CD4-positive, alpha-beta T cell treated with Interleukin-2 at 100 ng/mL for 4 hours (primary cell): ENCODE measurements around the gene CCDC160.
"Not testable (repeated sequence)": the region's sequence is repeated elsewhere in the genome, so short reads cannot be mapped to it uniquely, and the experiment has no call there.

Experiments
- DNase-seq: peaks from one replicate; pipeline ENCODE4 v3.0.0-alpha.2; 2020; ENCODE audit warnings: low spot score

CCDC160 gene

DNA sequence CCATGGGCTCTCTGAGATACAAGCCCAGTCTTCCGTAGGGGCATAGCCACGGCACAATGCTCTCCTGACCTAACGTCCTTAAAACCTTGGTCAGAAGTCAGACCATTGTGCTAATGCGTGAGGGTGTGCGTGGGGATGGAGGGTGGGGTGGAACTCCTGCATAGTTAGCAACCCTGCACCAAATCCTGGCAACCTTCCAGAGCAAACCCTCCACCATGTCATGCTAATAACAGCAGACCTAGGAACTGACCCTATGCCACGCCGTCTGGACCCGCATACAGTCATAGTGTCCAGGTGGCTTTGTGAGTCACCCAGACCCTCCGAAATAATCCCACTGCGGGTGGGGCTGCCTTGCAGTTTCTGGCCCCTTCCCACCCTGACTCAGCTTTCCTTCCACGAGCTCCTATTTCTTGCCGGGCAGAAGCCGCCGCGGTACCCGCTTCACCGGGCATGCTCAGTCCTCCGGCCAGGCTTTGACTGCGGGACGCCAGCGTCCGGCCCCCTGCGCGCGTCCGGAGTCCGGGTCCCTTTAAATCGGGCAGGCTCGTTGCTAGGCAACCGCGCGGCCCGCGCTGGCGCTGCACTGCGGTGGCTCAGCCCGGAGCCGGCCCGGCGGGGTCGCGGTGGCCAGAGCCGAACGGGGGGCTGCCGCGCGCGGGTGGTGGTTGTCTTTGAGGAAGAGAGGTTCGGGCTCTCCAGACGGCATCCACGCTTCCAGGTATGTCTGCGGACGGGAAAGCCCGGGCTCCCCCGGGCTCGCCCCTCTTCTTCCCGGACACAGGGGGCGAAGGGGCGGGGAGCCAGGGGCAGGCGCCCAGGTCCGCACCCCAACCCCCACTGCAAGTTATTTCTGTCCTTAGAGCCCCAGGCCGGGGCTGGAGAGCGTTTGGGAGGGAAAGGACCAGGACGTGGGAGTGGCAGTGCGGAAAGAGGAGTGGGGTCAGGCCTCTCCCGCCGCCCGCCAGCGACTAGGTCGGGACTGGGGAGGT is at the start of gene CCDC160:
Gene CCDC160 (plus strand): TSS at position 557 of the 989 bp plus-strand sequence. CDS start 7,619 bp downstream, outside the sequence.
- DNase-seq = no peak

DNA sequence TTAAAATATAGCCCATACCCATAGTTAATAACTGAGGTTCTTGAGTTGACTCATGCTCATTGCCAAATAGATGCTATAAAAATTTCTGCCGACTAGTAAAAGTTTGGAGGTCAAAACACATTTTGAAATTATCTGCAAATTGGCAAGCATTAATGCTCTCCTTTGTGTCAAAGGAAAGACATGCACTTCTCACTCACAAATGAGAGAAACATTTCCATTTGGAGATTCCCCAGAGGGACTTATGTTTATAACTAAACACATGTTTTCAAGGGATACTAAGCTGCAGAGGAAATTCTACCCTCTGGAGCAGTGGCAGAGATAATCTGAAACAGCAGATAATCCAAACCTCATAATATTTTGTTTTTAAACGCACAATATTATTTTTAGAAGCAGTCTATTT is 45.7 kb upstream of the CCDC160 start:
- DNase-seq = no peak

DNA sequence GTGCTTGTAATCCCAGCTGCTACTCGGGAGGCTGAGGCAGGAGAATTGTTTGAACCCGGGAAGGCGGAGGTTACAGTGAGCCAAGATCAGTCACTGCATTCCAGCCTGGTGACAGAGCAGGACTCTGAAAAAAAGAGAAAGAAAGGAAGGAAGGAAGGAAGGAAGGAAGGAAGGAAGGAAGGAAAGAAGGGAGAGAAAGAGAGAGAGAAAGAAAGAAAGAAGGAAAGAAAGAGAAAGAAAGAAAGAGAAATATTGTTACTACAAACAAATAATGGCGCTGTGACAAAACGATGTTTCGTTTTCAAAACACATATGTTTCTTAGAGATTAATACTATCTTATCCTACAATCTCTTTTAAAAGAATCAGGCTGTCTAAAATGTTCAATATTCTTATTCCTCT is 42.1 kb upstream of the CCDC160 start:
- DNase-seq = no peak

DNA sequence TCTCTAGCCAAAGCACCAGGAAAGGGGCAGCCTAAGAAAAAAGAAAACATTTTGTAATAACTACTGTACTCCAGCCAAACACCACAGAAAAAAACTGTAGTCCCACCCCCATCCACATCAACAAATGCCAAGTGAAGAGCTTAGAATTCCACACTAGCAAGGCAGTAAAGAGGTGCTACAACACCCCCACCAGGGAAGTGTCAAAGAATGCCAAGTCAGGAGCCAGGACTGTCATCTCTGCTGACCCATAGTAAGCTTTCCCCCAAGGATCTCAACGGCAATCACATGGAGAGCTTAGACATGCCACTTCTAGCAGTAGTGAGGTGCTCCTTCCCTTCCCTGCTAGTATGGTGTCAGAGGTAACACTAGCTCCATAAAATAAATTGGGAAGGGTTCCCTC is 34.4 kb upstream of the CCDC160 start:
- no peak for DNase-seq

DNA sequence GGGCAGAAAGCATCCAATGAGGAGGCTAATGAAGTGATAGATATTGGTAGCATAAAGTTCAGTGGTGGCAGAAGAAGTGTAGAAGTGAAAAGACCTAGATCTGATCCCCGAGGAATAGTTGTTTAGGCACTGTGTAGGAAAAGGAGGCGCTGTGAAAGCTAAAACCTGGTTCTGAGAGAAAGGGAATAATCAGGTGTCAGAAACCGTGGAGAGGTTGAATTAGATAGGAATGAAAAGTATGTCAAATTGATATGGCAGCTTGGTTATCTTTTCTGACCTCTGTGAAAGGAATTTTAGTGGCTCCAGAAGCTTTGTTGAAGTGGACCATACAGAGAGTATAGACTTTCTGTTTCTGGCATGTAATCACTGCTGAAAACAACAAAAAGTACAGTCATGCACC is 30.8 kb upstream of the CCDC160 start:
- no peak for DNase-seq

DNA sequence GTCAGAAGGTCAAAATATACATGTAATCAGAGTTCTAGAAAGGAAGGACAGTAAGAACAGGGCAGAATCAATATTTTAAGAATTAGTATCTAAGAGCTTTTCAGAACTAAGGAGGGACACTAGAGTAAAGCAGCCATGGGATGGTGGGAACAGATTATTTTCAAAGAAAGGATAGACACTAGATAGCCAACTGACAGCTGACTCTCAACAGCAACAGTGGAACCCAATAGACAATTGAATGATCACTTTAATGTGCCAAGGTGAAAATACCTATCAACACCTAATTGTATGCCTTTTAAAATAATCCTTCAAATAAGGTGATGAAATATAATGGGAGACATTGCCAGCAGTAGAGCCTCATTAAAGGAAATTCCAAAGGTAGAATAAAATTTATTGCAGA is 26.5 kb upstream of the CCDC160 start:
- no peak for DNase-seq

DNA sequence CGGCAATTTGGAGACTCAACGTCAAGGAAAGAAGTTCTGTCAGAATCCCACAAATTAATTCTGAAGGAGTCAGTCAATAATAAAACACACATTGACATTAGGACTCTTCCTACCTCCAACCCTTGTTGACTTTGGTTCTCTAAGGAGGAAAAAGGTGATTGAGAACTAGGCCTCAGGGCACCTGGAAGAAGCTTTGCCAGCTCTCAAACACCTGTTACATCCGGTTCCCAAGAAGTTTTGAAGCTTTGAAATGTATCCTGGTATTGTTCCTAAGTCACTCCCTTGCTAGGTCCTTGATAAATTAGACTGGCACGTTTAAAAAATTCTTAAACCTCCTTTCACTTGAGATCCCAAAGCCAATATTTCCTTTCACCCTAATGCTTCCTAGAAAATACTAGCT is 1.7 kb upstream of the CCDC160 start:
- DNase-seq = no peak

DNA sequence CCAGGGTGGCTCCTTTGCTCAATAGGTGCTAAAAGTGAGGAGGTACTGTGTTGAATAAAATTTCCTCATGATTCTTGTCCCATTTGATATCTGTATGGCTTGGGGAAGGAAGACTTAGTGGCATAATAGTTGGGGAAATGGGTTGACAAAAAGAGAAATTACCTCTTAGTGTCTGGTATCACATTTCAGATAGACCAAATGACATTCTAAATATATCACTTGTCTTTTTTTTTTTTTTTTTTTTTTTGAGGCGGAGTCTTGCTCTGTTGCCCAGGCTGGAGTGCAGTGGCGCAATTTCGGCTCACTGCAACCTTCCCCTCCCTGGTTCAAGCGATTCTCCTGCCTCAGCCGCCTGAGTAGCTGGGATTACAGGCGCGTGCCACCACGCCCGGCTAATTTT is 1.2 kb downstream of the CCDC160 start:
- not testable (repeated sequence) for DNase-seq

DNA sequence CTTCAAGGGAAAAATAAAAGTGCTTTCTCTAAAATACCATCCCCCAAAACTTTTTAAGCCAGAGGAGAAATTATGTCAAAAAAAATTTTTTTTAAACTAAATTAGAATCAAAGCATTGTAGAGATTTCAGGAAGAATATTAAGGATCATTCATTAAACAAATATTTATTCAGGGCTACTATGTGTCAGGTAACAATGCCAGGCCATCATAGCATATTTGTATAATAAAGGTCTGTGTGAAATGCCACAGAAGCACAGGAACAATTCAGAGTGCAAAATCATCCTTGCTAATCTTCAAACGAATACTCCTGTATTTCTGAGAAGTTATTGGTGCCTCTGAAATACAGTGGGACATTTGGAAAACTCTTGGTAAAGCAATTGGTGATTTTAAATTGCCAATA is 2.0 kb downstream of the CCDC160 start:
- no peak for DNase-seq

DNA sequence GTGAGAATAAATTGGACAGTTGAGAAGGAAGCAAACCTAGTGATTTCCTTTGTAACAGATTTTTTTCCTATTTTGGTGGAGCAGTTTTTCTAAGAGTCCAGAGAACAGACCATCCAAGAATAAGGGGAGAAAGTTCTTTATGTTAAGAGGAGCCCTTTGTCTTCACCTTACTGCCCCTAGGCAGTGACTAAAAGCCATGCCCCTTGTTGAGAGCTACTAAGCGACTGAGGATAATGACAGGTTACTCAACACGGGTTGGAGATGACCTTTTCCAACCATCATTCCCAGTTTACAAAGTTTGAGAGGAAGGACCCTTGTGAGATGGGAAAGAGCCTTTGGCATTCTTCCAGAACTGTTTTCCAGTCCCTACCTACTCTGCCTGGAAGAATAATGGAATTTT is 3.2 kb downstream of the CCDC160 start:
- no peak for DNase-seq

DNA sequence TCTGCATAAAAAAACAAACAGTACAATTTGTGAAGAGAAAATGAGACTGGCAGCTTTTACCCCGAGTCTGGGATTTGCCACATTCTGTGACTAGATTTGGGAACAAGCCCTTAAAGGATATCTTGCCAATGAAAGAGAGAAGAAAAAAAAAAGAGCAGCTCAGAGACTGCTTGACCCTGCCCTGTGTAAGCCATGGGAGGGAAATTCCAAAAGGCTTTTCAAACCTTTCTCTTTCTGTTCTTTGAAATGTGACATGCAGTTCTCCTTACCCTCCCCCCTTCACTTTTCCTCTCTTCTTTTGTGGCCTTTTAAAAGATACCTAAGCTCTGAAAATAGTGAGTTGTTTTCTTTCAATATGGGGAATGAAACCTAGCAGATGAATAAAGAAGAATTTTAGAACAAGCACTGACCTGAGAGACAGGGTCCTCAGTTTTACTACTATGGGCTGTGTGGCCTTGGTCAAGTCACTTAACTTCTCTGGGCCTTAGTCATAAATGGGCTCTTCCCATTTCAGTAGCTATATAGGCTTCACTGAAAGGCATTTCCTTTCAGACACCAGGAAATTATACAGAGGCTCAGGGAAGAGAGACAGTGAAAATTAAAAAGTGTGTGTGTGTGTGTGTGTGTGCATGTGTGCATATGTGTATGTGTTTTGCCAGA is 5.1 kb downstream of the CCDC160 start:
- no peak for DNase-seq

DNA sequence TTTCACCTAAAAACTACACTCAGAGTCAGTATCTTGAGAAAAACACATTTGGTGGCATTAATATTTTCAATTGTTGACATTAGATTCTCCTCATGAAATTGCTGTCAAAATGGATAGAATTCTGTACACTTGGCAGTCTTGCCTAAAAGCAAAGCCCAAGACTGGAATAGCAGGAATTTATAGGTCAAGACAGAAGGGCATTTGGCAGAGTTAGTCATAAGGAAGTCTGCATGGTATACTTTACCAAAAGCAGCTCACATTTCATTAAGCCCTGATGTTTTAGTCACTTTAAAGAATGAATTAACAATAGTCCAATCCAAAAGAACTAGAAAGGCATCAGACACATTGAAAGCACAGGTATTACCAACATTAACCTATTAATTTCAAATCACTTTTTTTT is 7.1 kb downstream of the CCDC160 start:
- DNase-seq = no peak

DNA sequence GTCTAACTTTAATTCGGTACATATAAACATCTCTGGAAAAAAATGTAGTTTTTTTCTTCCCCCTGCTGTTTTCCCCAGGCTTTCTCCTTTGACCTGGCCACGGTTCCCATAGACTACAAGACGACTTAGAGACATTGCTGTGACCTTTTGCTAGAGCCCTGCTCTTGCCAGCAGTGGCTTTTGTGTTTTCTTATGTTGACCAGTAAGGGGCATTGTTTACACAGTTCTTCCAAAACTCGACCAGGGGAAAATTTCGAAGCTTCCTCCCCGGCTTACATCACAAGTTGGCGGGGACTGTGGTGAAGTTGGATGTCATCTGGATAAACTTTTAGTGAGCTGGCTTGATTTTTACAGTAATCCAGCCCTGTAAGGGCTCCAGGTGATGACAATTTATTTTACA is 9.3 kb downstream of the CCDC160 start:
- DNase-seq = no peak

DNA sequence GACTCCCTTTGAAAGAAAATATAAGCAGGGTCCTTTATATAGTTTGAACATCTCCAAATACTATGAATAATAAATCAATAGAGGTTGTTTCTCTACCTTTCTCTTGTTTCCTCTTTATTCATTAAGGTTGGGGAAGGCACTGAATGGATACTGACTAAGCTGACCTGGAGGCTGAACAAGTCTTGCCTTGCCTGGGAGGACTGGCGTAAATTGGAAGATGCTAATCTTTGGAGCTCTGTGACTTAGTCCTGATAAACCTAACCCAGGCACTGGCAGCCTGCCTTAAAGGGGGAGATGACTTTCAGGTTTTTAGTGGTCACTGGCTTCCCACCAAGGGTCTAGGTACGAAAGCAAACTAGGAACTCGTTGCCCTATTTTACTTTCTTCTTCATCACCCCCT is 10.5 kb downstream of the CCDC160 start:
- no peak for DNase-seq

DNA sequence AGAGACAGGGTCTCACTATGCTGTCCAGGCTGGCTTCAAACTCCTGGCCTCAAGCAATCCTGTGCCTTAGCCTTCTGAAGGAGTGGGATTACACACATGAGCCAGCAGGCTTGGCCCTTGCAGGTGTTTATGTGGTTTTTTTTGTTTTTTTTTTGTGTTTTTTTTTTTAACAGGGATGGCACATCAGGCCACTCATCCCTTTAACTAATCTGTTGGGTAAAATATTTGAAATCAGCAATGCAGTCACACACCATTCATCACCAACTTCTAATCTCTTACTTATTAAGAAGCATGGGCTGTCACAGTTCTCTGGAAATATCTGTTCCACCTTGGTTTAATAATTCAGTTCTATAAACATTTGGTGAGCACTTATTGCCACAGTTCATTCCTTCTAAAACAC is 12.3 kb downstream of the CCDC160 start:
- DNase-seq = no peak

DNA sequence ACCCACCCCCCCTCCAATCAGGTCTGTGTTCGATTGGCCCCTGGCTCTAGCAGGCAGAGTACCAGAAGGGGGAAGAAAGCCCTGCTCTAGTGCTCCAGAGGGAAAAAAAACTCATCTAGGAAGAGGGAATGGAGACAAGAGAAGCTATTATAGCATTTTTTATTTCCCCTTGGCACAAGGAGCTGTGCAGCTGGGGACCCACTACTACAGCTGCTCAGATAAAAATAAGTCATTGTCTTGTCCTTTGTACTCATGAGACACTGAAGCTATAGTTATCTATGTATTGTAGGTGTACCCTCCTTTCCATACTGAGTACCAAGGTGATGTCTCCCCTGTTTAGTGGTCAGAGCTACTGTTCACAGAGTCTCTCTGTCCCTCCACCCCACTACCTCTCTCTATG is 14.3 kb downstream of the CCDC160 start:
- no peak for DNase-seq

DNA sequence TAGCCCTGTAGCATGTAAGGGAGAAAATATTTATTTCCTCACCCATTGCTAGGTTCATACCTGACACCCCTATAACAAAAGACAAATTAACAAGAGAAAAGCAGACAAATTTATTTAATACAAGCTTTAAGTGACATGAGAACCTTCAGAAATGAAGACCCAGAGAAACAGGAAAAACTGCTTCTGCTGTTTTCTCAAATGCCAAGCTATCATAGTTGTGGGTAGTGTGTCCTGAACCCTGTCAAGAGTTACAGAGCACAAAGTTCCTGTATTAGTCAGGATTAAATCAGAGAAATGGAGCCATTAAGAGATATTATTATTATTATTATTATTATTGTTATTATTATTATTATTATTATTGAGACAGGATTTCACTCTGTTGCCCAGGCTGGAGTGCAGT is 17.5 kb downstream of the CCDC160 start:
- no peak for DNase-seq

DNA sequence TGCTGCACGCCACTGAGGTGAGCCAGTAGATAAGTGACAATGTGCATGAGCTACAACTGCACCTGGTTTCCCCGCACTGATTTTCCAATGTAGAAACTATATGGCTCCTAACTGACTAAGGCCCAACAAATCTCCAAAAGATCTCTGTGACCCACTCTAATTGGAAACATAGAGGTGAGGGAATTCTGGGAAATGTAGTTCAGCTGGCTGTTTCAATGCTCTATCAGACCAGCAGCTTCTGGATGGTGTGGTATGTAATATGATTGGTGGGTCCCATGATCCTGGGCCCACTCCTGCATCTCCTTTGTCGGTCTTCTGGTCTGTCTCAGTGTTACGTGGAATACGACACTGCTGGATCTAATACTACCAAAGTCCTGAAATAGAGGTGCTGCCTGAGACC is 18.6 kb downstream of the CCDC160 start:
- no peak for DNase-seq

DNA sequence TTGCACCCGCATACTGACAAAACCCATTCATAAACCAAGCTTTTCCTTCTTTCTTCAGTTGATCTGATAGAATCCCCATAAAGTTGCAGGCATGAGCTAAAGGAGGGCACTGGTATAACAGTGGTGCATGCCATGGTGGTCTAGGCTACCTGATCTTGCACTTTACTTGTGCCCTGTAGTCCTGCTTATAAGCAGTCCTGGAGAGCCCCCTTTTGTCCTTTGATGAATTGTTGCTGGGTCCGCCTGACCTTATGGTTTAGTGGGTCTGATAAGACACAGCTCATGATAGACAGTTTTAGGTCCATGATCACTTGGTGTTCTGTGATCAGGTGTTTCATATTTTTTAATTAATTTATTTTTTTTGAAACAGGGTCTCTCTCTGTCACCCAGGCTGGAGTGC is 19.7 kb downstream of the CCDC160 start:
- DNase-seq = no peak

DNA sequence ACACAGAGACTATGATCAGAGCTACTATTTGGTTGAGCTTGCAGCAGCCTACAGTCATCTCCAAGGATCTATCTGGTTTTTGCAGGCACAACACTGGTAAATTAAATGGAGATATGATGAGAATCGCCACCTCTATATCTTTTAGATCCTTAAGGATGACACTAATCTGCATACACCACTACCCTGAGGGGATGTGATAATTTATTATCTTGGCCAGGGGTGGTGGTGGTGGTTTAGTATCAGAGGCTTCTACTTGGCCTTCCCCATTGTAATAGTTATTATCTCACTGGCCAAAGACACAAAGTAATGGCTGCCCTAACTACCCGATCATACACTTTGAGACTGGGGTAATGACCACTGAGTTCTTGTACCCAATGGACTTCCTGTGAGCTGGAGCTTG is 21.2 kb downstream of the CCDC160 start:
- DNase-seq = no peak

DNA sequence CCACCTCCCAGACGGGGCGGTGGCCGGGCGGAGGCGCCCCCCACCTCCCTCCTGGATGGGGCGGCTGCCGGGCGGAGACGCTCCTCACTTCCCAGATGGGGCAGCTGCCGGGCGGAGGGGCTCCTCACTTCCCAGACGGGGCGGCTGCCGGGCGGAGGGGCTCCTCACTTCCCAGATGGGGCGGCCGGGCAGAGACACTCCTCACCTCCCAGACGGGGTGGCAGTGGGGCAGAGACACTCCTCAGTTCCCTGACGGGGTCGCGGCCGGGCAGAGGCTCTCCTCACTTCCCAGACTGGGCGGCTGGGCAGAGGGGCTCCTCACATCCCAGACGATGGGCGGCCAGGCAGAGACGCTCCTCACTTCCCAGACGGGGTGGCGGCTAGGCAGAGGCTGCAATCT is 49.0 kb downstream of the CCDC160 start:
- not testable (repeated sequence) for DNase-seq

DNA sequence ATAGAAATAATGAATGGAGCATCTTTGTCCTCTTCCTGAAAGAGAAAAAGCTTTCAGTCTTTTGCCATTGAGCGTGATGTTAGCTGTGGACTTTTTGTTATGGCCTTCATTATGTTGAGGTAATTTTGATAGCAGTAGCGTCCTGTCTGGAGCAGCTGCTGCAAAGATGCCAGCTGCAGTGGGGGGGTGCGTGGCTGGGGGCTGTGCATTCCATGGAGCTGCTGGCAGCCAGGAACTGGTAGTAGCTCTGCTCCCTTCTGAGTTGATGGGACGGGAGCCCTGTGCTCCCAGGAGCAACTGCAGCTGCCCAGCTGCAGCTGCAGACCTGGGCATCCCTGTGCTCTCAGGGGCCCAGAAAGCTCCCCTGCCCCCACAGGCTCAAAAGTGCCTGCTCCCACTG is 50.4 kb downstream of the CCDC160 start:
- no peak for DNase-seq

DNA sequence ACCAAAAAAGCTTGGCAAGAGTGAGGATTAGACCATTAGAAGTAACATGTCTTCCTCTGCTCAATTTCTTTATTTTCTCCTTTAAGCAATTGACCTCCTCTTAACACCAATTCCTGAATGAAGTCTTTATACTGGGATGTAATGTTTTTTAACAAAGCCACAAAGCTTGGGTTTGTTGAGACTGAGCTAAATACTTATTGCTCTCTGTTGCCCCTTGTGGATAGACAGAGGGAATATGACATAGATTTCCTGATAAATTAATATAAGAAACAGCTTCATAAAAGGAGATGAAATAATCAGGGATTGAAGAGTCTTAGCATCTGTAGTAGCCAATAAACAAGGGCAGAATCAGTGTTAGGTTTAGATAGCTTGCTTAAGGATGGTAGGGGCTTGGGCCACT is 57.6 kb downstream of the CCDC160 start:
- no peak for DNase-seq
